ENCODE results near the gene HOXD9. TPM values are rescaled to one million over a fixed set of nuclear protein-coding genes. Genes with fewer than 3 reads are reported as not detected.

The HOXD9 gene
- total and polyA plus RNA-seq, 7 donors = 0.46 to 27.1 (median 10.6) TPM

DNA sequence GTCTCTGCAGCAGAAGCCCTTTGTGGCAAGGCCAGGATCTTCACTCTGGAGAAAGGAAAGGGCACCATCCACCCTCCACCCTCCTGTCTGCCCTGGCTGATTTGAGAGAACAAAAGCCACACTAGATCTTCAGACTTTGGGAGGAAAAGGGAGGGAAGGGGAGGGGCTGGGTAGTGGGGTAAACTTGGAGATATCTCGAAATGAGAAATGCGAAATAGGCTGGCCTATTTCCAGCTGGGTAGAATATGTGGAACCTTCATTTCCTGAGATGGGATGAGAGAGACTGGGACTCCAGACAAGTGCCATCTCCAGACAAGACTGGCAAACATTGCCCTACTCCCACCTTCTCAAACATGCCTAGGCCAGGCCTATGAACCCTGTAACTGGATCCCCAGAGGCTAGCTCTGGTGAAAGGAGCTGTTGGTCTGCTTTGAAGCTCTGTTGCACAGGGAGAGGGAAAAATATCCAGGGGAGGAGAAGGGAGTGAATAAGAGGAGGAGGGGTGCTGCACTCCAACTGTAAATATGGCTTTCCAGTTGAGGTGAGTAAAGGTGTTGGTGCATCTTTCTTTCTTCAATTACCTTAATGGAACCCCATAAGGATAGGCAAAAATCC is 21.2 kb upstream of the HOXD9 start:
- peak overlapping the region in 3 of 4 donors; percentile 4 to 96 (median 92) for H3K27ac ChIP-seq
- DNase-seq = no peak
- intact Hi-C loops (cut with DNase I) = no loop called here
- H3K27me3 ChIP-seq = peaks cover 0 to 86% (median 19%) of the 10 kb centered on the region in 3 donors
- peaks cover 0 to 58% (median 33%) of the 10 kb centered on the region in 4 donors for H3K4me1 ChIP-seq
- H3K36me3 ChIP-seq = no peaks in the 10 kb centered on the region
- H3K4me3 ChIP-seq = no peak overlapping the region
- no peak for TF ChIP-seq POLR2AphosphoS5 (IDR thresholded peaks at IDR 0.05)
- TF ChIP-seq, protein P1, sequence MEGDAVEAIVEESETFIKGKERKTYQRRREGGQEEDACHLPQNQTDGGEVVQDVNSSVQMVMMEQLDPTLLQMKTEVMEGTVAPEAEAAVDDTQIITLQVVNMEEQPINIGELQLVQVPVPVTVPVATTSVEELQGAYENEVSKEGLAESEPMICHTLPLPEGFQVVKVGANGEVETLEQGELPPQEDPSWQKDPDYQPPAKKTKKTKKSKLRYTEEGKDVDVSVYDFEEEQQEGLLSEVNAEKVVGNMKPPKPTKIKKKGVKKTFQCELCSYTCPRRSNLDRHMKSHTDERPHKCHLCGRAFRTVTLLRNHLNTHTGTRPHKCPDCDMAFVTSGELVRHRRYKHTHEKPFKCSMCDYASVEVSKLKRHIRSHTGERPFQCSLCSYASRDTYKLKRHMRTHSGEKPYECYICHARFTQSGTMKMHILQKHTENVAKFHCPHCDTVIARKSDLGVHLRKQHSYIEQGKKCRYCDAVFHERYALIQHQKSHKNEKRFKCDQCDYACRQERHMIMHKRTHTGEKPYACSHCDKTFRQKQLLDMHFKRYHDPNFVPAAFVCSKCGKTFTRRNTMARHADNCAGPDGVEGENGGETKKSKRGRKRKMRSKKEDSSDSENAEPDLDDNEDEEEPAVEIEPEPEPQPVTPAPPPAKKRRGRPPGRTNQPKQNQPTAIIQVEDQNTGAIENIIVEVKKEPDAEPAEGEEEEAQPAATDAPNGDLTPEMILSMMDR (IDR thresholded peaks at IDR 0.05) = no peak
- TF ChIP-seq EP300 (IDR thresholded peaks at IDR 0.05) = no peak
- TF ChIP-seq POLR2A (IDR thresholded peaks at IDR 0.05) = no peak
- 51 to 71% methylated on average over 2 of the region's 2 CpGs for WGBS, 2 donors
- H3K9me3 ChIP-seq = no peaks in the 10 kb centered on the region

DNA sequence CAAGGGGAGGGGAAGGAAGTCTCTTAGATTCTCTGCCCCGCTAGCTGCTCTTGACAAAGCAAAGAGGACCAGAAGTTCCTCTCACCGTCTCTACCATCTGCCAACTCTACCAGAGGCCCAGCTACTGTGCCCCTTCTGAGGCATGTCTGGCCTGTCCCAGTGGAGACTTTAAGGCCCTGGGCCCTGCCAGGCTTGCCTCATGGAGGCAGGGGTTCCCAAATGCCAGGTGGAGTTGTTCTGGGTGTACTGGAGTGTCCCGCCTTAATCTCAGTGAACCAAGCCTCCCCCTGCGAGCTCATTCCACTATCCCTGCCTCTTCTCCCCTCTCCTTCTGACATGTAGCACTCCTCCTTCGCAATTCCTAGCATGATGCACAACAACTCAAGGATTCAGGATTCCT is 20.7 kb upstream of the HOXD9 start:
- 58 to 86% methylated on average over 5 of the region's 5 CpGs for WGBS, 2 donors
- Histone ChIP-seq H3K4me1 (peaks cover 0 to 61% (median 35%) of the 10 kb centered on the region in 4 donors), H3K9me3 (no peaks in the 10 kb centered on the region), H3K4me3 (no peak overlapping the region), H3K36me3 (no peaks in the 10 kb centered on the region), H3K27me3 (peaks cover 0 to 86% (median 17%) of the 10 kb centered on the region in 3 donors), H3K27ac (peak overlapping the region in 3 of 4 donors; percentile 4 to 96 (median 92))
- no peak for DNase-seq
- TF ChIP-seq POLR2A (IDR thresholded peaks at IDR 0.05) = no peak
- TF ChIP-seq POLR2AphosphoS5 (IDR thresholded peaks at IDR 0.05) = no peak
- TF ChIP-seq, protein P1 (IDR thresholded peaks at IDR 0.05) = no peak
- no peak for TF ChIP-seq EP300 (IDR thresholded peaks at IDR 0.05)
- intact Hi-C loops (cut with DNase I) = no loop called here

DNA sequence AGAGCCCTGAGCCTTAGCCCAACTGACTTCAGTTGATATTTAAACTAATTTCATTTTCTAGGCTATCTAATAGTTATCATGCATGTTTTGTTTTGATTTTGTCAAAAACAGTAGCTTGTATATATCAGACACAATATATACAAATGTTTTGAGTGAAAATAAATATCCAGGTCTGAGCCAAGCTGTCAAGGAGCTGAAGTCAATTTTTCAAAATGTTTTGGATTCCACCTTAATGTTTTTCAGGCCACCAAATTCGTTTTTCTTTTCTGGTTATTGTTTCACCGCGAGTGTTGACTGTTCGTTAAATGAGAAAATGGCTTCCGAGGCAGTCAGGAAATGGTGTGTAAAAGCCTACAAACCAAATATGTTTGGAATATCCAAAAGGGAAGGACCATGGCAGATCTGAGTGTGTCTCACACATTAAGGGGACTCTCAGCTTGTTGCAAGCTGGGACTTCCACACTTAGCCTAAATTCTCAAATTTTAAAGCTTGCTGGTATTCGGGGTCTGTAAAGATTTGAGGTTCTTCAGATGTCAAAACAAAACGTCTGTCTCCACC is 20.1 kb upstream of the HOXD9 start:
- Histone ChIP-seq H3K9me3 (no peaks in the 10 kb centered on the region), H3K4me3 (no peak overlapping the region), H3K4me1 (peaks cover 0 to 60% (median 35%) of the 10 kb centered on the region in 4 donors), H3K27me3 (peaks cover 0 to 85% (median 12%) of the 10 kb centered on the region in 3 donors), H3K36me3 (no peaks in the 10 kb centered on the region), H3K27ac (peak overlapping the region in 3 of 4 donors; percentile 92 to 96 (median 95))
- intact Hi-C loops (cut with DNase I) = no loop called here
- 46 to 67% methylated on average over 7 of the region's 7 CpGs for WGBS, 2 donors
- DNase-seq = no peak
- TF ChIP-seq, protein P1 (IDR thresholded peaks at IDR 0.05) = no peak
- TF ChIP-seq POLR2AphosphoS5 (IDR thresholded peaks at IDR 0.05) (no peak), EP300 (IDR thresholded peaks at IDR 0.05) (no peak), POLR2A (IDR thresholded peaks at IDR 0.05) (no peak)

DNA sequence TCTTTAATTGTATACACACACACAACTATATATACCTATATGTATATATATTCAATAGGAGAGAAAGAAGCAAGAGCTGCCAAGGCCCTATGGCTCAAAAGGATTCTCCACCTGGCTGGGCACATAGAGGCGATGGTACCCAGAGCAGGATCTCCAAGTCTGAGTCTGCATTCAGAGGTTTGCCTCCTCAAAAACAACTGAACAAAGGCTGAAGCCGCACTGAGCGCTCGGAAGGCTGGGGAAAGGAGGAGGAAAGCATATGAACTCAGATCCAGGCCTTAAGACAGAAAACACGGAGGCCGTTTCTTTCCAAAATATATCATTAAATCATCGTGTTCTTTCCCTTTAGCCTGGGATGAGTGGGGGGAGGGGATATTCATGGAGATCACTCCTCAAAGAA is 19.3 kb upstream of the HOXD9 start:
- peak overlapping the region in 2 of 4 donors; percentile 60 to 61 for H3K4me3 ChIP-seq
- no peak for DNase-seq
- WGBS, 2 donors = 50 to 78% methylated on average over 7 of the region's 7 CpGs
- peak overlapping the region in 3 of 4 donors; percentile 92 to 96 (median 95) for H3K27ac ChIP-seq
- H3K36me3 ChIP-seq = no peaks in the 10 kb centered on the region
- no peaks in the 10 kb centered on the region for H3K9me3 ChIP-seq
- H3K27me3 ChIP-seq = peaks cover 0 to 83% (median 15%) of the 10 kb centered on the region in 3 donors
- peaks cover 0 to 58% (median 35%) of the 10 kb centered on the region in 4 donors for H3K4me1 ChIP-seq
- intact Hi-C loops (cut with DNase I) = no loop called here
- no peak for TF ChIP-seq POLR2A (IDR thresholded peaks at IDR 0.05)
- TF ChIP-seq, protein P1 (IDR thresholded peaks at IDR 0.05) = no peak
- TF ChIP-seq EP300 (IDR thresholded peaks at IDR 0.05) = no peak
- no peak for TF ChIP-seq POLR2AphosphoS5 (IDR thresholded peaks at IDR 0.05)
